ENCODE measurements around the gene GOT1. TPM values are rescaled to one million over a fixed set of nuclear protein-coding genes. Genes with fewer than 3 reads are reported as not detected.

Gene GOT1
- total RNA-seq, 2 donors from 2014 or later, result 30.6 to 73.0 TPM

DNA sequence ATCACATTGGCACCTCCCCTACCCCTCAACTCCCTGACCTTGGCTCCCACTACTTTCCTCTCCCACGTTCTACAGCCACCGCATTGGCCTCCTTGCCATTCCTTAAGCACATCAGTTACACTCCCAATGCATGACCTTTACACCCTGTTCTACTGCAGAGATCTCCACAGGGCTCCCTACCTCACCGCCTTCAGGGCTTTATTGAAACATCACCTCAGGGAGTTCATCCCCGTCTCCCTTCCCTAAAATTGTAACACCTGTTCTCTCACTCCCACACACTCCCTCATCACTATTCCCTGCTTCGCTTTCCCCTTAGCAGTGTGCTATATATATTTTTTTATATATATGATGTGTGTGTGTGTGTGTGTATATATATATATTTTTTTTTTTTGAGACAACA is 82.8 kb downstream of the GOT1 start:
- no peak for DNase-seq (ENCODE audit: low spot score in 2 of 2)
- H3K9me3 Mint-ChIP-seq, result no peaks in the 10 kb centered on the region
- ATAC-seq, result no peak
- no peak overlapping the region for H3K27ac Mint-ChIP-seq
- no peaks in the 10 kb centered on the region for H3K36me3 Mint-ChIP-seq

Other genes with a start within 250 kb of the GOT1 start
- not detected for gene HPSE2, start 194.8 kb downstream of the GOT1 start, total RNA-seq
- gene CNNM1, start 101.3 kb downstream of the GOT1 start, total RNA-seq, result 1 to 10 TPM in 1 of 2 donors, under 1 TPM in 1; 0.23 to 2.2 TPM
- gene NKX2-3, start 102.3 kb upstream of the GOT1 start, total RNA-seq, result not detected
- 10 to 100 TPM; 68.6 to 75.0 TPM for gene SLC25A28, start 189.8 kb upstream of the GOT1 start, total RNA-seq
- 1 to 10 TPM; 2.9 to 3.3 TPM for gene ENTPD7, start 228.9 kb upstream of the GOT1 start, total RNA-seq

Measured in activated naive CD4-positive, alpha-beta T cell treated with anti-CD3 and anti-CD28 coated beads, Interleukin-2, amount 50 U/mL, for 72 hours (primary cell).